AG10803 (cell line): Measurements from ENCODE around the gene FAM209A.
"Not testable (repeated sequence)": the region's sequence is repeated elsewhere in the genome, so short reads cannot be mapped to it uniquely, and the experiment has no call there.

Experiments
- DNase-seq: peaks from one replicate; pipeline ENCODE4 v3.0.0; 2010; ENCODE audit warnings: low read depth
- H3K4me3 ChIP-seq: 2 replicates; pipeline ENCODE4 v1.5.1; 2011; ENCODE audit warnings: mild to moderate bottlenecking, low read length, control low read depth
- CTCF ChIP-seq: conservative IDR thresholded peaks from 2 replicates; pipeline ENCODE4 v1.5.1; 2011; ENCODE audit warnings: mild to moderate bottlenecking, low read length, control low read depth, inconsistent platforms

The FAM209A gene

DNA sequence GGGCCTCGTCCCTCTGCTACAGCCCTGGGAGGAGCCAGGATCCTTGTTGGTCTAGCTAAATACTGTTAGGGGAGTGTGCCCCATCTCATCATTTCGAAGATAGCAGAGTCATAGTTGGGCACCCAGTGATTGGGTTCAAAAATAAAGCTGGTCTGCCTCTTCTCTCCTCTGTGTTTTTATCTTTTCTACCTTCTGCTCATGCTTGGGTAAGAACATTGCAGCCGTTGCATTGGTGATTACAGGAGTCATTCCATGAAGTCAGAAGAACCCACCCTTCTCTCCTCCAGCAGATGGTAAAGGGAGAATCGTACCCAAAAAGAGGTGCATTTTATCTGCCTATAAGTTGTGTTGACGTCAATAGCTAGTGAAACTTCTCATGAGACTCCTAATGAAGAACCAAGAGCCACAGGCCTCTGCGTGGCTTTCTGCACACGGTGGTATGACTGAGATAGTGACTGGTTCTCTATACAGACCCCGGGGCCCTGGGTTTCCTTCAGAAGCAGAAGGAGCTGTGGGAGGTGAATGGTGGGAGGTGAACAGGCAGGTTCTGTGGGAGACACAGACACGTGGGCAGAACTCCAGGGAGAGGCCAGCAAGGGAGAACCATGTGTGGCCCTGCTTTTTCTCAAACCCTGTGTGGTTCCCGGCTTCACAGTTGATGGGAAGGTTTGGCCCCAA lies 5.7 kb upstream of the FAM209A start:
- no peak for TF ChIP-seq CTCF
- DNase-seq = no peak
- no peak overlapping the region for H3K4me3 ChIP-seq

DNA sequence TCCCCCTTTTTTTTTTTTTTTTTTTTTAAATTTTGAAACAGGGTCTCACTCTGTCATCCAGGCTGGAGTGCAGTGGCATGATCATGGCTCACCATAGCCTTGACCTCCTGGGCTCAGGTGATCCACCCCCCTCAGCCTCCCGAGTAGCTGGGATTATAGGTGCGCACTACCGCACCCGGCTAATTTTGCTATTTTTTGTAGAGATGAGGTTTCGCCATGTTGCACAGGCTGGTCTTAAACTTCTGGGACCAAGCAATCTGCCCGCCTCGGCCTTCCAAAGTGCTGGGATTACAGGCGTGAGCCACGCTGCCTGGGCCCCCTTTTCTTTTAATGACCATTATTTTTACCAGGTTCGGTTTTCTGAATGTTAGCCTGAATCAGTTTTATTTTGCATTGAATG lies 5.0 kb upstream of the FAM209A start:
- no peak overlapping the region for H3K4me3 ChIP-seq
- TF ChIP-seq CTCF = no peak
- DNase-seq = no peak

DNA sequence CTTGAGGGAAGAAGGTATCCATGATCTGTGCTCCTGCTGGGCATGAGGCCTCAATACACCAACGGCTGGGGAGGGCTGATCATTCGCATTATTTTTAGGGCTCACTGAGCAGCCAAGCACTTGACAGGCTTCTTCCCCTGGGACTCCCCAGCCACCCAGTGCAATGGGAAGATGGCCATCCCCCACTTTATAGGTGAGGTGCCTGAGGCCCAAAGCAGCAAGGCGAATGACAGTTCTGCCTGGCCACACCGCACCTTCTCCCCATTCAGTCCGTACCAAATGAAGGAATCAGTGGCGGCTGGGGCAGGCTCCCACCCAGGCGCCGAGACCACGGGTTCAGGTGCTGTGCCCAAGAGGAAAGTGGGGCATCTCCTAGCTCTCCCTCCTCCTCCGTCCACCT lies 4.4 kb upstream of the FAM209A start:
- no peak for TF ChIP-seq CTCF
- no peak for DNase-seq
- no peak overlapping the region for H3K4me3 ChIP-seq

DNA sequence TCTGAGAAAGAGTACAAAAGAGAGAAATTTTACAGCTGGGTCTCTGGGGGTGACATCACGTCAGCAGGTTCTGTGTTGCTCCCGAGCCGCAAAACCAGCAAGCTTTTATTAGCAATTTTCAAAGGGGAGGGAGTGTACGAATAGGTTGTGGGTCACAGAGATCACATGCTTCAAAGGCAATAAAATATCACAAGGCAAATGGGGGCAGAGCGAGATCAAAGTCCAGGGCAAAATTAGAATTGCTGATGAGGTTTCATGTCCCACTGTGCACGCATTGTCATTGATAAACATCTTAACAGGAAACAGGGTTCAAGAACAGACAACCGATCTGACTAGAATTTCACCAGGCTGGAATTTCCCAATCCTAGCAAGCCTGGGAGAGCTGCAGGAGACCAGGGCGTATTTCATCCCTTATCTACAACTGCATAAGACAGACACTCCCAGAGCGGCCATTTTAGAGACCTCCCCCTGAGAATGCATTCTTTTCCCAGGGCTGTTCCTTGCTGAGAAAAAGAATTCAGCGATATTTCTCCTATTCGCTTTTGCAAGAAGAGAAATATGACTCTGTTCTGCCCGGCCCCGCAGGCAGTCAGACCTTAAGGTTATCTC lies 3.7 kb upstream of the FAM209A start:
- not testable (repeated sequence) for DNase-seq, H3K4me3 ChIP-seq

DNA sequence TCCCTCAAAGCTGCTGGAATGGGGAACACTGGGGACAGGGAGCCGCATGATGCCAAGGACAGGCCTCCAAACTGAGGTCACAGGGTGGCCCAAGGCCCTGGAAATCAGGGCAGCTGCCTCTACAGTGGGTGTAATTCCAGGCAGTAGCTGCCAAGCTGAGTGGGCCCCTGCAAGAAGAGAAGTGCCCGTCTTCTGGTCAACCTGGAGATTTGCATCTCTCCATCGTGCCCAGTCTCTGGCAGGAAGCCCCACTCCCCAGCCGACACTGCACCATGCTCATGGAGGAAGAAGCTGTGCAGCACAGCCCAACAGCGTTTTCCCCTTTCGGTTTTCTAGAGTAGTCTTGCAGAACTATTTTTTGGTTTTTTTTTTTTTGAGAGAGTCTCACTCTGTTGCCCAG lies 2.2 kb upstream of the FAM209A start:
- no peak for DNase-seq
- H3K4me3 ChIP-seq = no peak overlapping the region
- no peak for TF ChIP-seq CTCF

DNA sequence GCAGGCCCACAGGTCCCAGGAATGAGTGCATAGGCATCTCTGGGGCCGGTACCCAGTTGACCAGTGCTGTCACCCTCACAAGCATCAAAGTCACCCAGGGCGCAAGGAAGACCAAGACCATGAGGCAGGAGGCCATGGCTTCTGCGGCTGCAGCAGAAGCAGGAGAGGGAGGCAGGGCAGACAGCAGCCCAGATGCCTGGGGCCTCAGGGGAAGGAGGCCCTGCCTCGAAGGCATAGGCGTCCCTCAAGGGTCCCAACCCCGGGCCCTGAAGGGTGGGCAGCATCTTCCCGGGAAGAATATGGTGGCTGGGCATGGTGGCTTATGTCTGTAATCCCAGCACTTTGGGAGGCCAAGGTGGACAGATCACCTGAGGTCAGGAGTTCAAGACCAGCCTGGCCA lies 3.0 kb downstream of the FAM209A start:
- TF ChIP-seq CTCF = no peak
- no peak for DNase-seq
- H3K4me3 ChIP-seq = no peak overlapping the region

GRCh38 chr20:56532946-56533345 lies 8.4 kb downstream of the FAM209A start, which contains the start of gene FAM209B:
TSS of gene FAM209B (plus strand) at chr20:56533246. CDS start at chr20:56533342, 96 bp downstream.
- not testable (repeated sequence) for DNase-seq, H3K4me3 ChIP-seq

- H3K4me3 ChIP-seq = no peak overlapping the region
- no peak for TF ChIP-seq CTCF
- DNase-seq = no peak
Observed at GRCh38 chr20:56537997-56538396, 13.5 kb downstream of the FAM209A start.
